GM19328 (cell line): ENCODE data around the gene SMARCD3.

Experiments used
- ATAC-seq: cut with Tn5 transposase; IDR thresholded peaks from one replicate; pipeline ENCODE4 v1.9.1; 2021; ENCODE audit warnings: mild to moderate bottlenecking, moderate library complexity; ENCODE audit not compliant: unreplicated experiment

The SMARCD3 gene

GRCh38 chr7:151249034-151249731 lies 689 bp upstream of the SMARCD3 start:
- no peak for ATAC-seq

- ATAC-seq = no peak
Observed at GRCh38 chr7:151247611-151248345, 716 bp downstream of the SMARCD3 start.

GRCh38 chr7:151246851-151247580 lies 1.5 kb downstream of the SMARCD3 start:
- ATAC-seq = no peak

GRCh38 chr7:151246102-151246850 lies 2.2 kb downstream of the SMARCD3 start:
- ATAC-seq = no peak

GRCh38 chr7:151245360-151246101 lies 3.0 kb downstream of the SMARCD3 start:
- no peak for ATAC-seq

- no peak for ATAC-seq
Observed at GRCh38 chr7:151244841-151245346, 3.6 kb downstream of the SMARCD3 start.

- ATAC-seq = no peak
Observed at GRCh38 chr7:151244196-151244840, 4.2 kb downstream of the SMARCD3 start.

GRCh38 chr7:151243408-151244195 lies 4.9 kb downstream of the SMARCD3 start:
- ATAC-seq = no peak

- no peak for ATAC-seq
Observed at GRCh38 chr7:151243045-151243349, 5.5 kb downstream of the SMARCD3 start.

- no peak for ATAC-seq
Observed at GRCh38 chr7:151242159-151243044, 6.1 kb downstream of the SMARCD3 start.

GRCh38 chr7:151241755-151242096 lies 6.8 kb downstream of the SMARCD3 start:
- ATAC-seq = no peak

- ATAC-seq = no peak
Observed at GRCh38 chr7:151240942-151241754, 7.3 kb downstream of the SMARCD3 start.

GRCh38 chr7:151240536-151240935 lies 8.0 kb downstream of the SMARCD3 start:
- no peak for ATAC-seq

- no peak for ATAC-seq
Observed at GRCh38 chr7:151239837-151240459, 8.5 kb downstream of the SMARCD3 start.

GRCh38 chr7:151238924-151239836 lies 9.3 kb downstream of the SMARCD3 start:
- no peak for ATAC-seq
